ENCODE data around the gene TOPBP1. TPM values are rescaled to one million over a fixed set of nuclear protein-coding genes. Genes with fewer than 3 reads are reported as not detected.

Gene TOPBP1
- total and polyA plus RNA-seq, 9 of the 15 experiments (the other 6 are each of a cell fraction or from before 2014, with no cell fraction given), result 16.6 to 77.6 (median 58.2) TPM

DNA sequence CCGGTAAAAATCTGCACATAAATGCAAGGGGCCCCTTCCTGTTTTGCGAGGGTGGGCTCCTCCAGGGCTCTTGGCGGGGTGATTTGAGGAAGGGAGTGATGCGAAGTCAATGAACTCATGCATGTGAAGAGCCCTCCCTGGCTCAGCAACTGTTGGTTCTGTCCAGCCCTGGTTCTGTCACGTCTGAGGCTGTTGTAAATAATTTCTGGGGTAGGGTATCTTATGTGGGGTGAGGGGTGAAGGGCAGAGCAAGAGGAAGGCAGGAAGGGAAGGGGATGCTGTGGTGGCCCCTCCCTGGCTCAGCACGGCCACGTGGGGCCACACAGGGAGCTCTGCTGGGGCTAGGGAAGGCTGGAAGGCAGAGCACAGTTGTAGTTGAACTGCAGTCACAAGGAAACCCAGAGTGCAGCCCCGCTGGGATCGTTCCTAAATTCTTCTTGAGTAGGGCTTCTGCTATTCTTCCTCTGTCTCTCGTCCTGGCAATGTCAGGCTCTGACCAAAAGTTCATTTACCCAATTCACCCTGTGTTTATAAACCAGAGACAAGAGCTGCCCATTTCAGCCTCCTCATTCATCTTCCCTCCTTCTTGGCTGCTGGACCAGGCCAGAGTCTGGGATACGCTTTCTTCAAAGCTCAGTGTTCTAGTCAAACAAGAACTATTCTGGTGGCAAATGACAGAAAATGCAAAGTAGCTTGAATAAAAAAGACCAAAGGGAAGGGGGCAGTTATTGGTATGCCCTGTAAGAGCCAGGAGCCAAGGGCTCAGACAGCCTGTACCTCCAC, 14.8 kb upstream of the TOPBP1 start (continued):
- TF ChIP-seq, protein P1, sequence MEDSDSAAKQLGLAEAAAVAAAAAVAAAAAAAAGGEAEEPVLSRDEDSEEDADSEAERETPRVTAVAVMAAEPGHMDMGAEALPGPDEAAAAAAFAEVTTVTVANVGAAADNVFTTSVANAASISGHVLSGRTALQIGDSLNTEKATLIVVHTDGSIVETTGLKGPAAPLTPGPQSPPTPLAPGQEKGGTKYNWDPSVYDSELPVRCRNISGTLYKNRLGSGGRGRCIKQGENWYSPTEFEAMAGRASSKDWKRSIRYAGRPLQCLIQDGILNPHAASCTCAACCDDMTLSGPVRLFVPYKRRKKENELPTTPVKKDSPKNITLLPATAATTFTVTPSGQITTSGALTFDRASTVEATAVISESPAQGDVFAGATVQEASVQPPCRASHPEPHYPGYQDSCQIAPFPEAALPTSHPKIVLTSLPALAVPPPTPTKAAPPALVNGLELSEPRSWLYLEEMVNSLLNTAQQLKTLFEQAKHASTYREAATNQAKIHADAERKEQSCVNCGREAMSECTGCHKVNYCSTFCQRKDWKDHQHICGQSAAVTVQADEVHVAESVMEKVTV (CRISPR knock-in tag; IDR thresholded peaks at IDR 0.05), result no peak
- TF ChIP-seq GATA2 (CRISPR knock-in tag; IDR thresholded peaks at IDR 0.05), result no peak
- TF ChIP-seq DIDO1 (tag; IDR thresholded peaks at IDR 0.05; ENCODE audit: low read depth), result no peak
- no peak for TF ChIP-seq RFX1 (IDR thresholded peaks at IDR 0.05)
- TF ChIP-seq NFIC (IDR thresholded peaks at IDR 0.05), result no peak
- no peak for TF ChIP-seq E2F3 (CRISPR knock-in tag; IDR thresholded peaks at IDR 0.05)
- no peak for TF ChIP-seq ZC3H4 (CRISPR knock-in tag; IDR thresholded peaks at IDR 0.05; ENCODE audit: borderline replicate concordance)
- no peak for TF ChIP-seq ILK (tag; IDR thresholded peaks at IDR 0.05; ENCODE audit: borderline replicate concordance, low read depth)
- TF ChIP-seq CCAR2 (IDR thresholded peaks at IDR 0.05; ENCODE audit: low read depth, low read length), result no peak
- no peak for TF ChIP-seq ELF2 (CRISPR knock-in tag; IDR thresholded peaks at IDR 0.05)
- no peak for TF ChIP-seq CEBPG (CRISPR knock-in tag; IDR thresholded peaks at IDR 0.05)
- TF ChIP-seq CEBPG (tag; conservative IDR thresholded peaks at IDR 0.05 in 1 of 2, IDR thresholded peaks at IDR 0.05 in 1 of 2), result no peak
- TF ChIP-seq POLR2G (IDR thresholded peaks at IDR 0.05; ENCODE audit: low read depth, low read length), result no peak
- TF ChIP-seq PHF21A (IDR thresholded peaks at IDR 0.05; ENCODE audit: borderline replicate concordance, low read depth), result no peak
- TF ChIP-seq, protein P2, sequence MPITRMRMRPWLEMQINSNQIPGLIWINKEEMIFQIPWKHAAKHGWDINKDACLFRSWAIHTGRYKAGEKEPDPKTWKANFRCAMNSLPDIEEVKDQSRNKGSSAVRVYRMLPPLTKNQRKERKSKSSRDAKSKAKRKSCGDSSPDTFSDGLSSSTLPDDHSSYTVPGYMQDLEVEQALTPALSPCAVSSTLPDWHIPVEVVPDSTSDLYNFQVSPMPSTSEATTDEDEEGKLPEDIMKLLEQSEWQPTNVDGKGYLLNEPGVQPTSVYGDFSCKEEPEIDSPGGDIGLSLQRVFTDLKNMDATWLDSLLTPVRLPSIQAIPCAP (CRISPR knock-in tag; IDR thresholded peaks at IDR 0.05; ENCODE audit: borderline replicate concordance), result no peak
- TF ChIP-seq HEY1 (CRISPR knock-in tag; IDR thresholded peaks at IDR 0.05; ENCODE audit: borderline replicate concordance), result no peak
